PC-3 (cell line): ENCODE measurements around the gene WNK2. TPM values are rescaled to one million over a fixed set of nuclear protein-coding genes. Genes with fewer than 3 reads are reported as not detected.
"Not testable (repeated sequence)": the region's sequence is repeated elsewhere in the genome, so short reads cannot be mapped to it uniquely, and the experiment has no call there.

Experiments used
- ATAC-seq: fragments of 200-7000 bp; cut with Tn5 transposase; 2 replicates; pipeline ENCODE4 v1.9.1; 2020; ENCODE audit warnings: mild to moderate bottlenecking, moderate library complexity
- BruUV-seq: library from RNA; stranded (reverse); fragments of 400-500 nt; replicated peaks from 2 replicates; lab custom pipeline; 2021; lab: Mats Ljungman, UMichigan
- CTCF ChIA-PET: fragments of 300-600 bp; sonication (Branson Sonifier 250); formaldehyde crosslinking; loops from one replicate; lab custom pipeline; 2022; ENCODE audit warnings: antibody characterized with exemption; lab: Charles Lee
- POLR2A ChIA-PET: fragments of 300-600 bp; sonication (Branson Sonifier 250); formaldehyde crosslinking; loops from one replicate; lab custom pipeline; 2022; ENCODE audit warnings: antibody characterized with exemption; ENCODE audit not compliant: unreplicated experiment; lab: Charles Lee
- DNase-seq: peaks from one replicate; pipeline ENCODE4 v3.0.0-alpha.2; 2015
- H2AFZ ChIP-seq: fragments of 300-600 bp; sonication (generic); 2 replicates; pipeline ENCODE4 v1.6.0; 2016; ENCODE audit warnings: antibody characterized with exemption, low read length
- H3F3A ChIP-seq: fragments of 300-600 bp; sonication (generic); one replicate; pipeline ENCODE4 v1.6.0; 2017; ENCODE audit warnings: antibody characterized with exemption, low read length, control low read depth, mild to moderate bottlenecking; ENCODE audit not compliant: unreplicated experiment
- H3K27ac ChIP-seq: fragments of 300-600 bp; sonication (generic); 2 replicates; pipeline ENCODE4 v1.5.1; 2016; ENCODE audit warnings: mild to moderate bottlenecking, low read length
- H3K27me3 ChIP-seq: fragments of 300-600 bp; sonication (generic); 2 replicates; pipeline ENCODE4 v1.6.1; 2016; ENCODE audit warnings: low read length, mixed read lengths
- H3K36me3 ChIP-seq: fragments of 300-600 bp; sonication (generic); 2 replicates; pipeline ENCODE4 v1.6.1; 2016; ENCODE audit warnings: low read depth, mixed run types, low read length, mixed read lengths
- H3K4me1 ChIP-seq: fragments of 300-600 bp; sonication (generic); 2 replicates; pipeline ENCODE4 v1.5.1; 2016; ENCODE audit warnings: low read length; ENCODE audit not compliant: insufficient read depth
- H3K4me2 ChIP-seq: fragments of 300-600 bp; sonication (generic); 2 replicates; pipeline ENCODE4 v1.6.0; 2016; ENCODE audit warnings: low read length
- H3K4me3 ChIP-seq: fragments of 300-600 bp; sonication (generic); 2 replicates; pipeline ENCODE4 v1.5.1; 2016; ENCODE audit warnings: mild to moderate bottlenecking, low read length, mixed read lengths
- H3K79me2 ChIP-seq: fragments of 300-600 bp; sonication (generic); 2 replicates; pipeline ENCODE4 v1.6.1; 2017; ENCODE audit warnings: low read length, mixed read lengths
- H3K9ac ChIP-seq: fragments of 300-600 bp; sonication (generic); 2 replicates; pipeline ENCODE4 v1.6.0; 2016; ENCODE audit warnings: mild to moderate bottlenecking, low read length
- H3K9me2 ChIP-seq: fragments of 300-600 bp; sonication (generic); replicated peaks from 2 replicates; pipeline ENCODE4 v1.6.1; 2016; ENCODE audit warnings: mixed run types, low read length, mixed read lengths
- H3K9me3 ChIP-seq: fragments of 300-600 bp; sonication (generic); 2 replicates; pipeline ENCODE4 v1.6.1; 2016; ENCODE audit warnings: low read length, mixed read lengths
- H4K20me1 ChIP-seq: fragments of 300-600 bp; sonication (generic); 2 replicates; pipeline ENCODE4 v1.6.1; 2016; ENCODE audit warnings: low read length, mixed read lengths
- EZH2 ChIP-seq: fragments of 300-600 bp; sonication (generic); IDR thresholded peaks from one replicate; pipeline ENCODE4 v1.6.1; 2017; ENCODE audit warnings: antibody characterized with exemption, mild to moderate bottlenecking, low read length; ENCODE audit not compliant: unreplicated experiment
- EZH2phosphoT487 ChIP-seq: fragments of 300-600 bp; sonication (generic); IDR thresholded peaks from 2 replicates; pipeline ENCODE4 v1.6.1; 2018; ENCODE audit warnings: mild to moderate bottlenecking, antibody characterized with exemption, low read length, borderline replicate concordance
- intact Hi-C: fragments of 100-400 bp; cut with micrococcal nuclease; formaldehyde crosslinking; loops from 2 replicates; pipeline ENCODE4 v1.9.0; 2023
- total RNA-seq: library from RNA; depleted of rRNA; stranded (reverse); fragments of >200 nt; gene quantifications from 2 replicates; pipeline ENCODE4 v1.2.3, GENCODE V29; 2014
- TF ChIP-seq, protein P1 (sequence below): fragments of 300-600 bp; sonication (generic); conservative IDR thresholded peaks from 2 replicates; pipeline ENCODE4 v1.5.1; 2017; ENCODE audit warnings: antibody characterized with exemption, low read depth, mild to moderate bottlenecking, low read length

WNK2 gene
- total RNA-seq, 1 experiment from 2014 or later: 11.7 TPM

GRCh38 chr9:93366119-93366447 lies 182.1 kb downstream of the WNK2 start:
- H3K27ac ChIP-seq: no peak overlapping the region
- no TSS peak for BruUV-seq
- no peaks in the 10 kb centered on the region for H3K9me3 ChIP-seq
- H3K27me3 ChIP-seq: no peaks in the 10 kb centered on the region
- intact Hi-C loops: no loop called here
- H3K4me1 ChIP-seq: no peaks in the 10 kb centered on the region
- H3K79me2 ChIP-seq: no peaks in the 10 kb centered on the region
- H3K9me2 ChIP-seq: no peaks in the 10 kb centered on the region
- CTCF ChIA-PET: no interaction called here
- no peak overlapping the region for H3K9ac ChIP-seq
- no peaks in the 10 kb centered on the region for H4K20me1 ChIP-seq
- no peaks in the 10 kb centered on the region for H3F3A ChIP-seq
- H2AFZ ChIP-seq: no peak overlapping the region
- POLR2A ChIA-PET: no interaction called here
- DNase-seq: no peak
- ATAC-seq: no peak
- no peak overlapping the region for H3K4me3 ChIP-seq
- no peaks in the 10 kb centered on the region for H3K36me3 ChIP-seq
- TF ChIP-seq EZH2phosphoT487: no peak
- TF ChIP-seq, protein P1, sequence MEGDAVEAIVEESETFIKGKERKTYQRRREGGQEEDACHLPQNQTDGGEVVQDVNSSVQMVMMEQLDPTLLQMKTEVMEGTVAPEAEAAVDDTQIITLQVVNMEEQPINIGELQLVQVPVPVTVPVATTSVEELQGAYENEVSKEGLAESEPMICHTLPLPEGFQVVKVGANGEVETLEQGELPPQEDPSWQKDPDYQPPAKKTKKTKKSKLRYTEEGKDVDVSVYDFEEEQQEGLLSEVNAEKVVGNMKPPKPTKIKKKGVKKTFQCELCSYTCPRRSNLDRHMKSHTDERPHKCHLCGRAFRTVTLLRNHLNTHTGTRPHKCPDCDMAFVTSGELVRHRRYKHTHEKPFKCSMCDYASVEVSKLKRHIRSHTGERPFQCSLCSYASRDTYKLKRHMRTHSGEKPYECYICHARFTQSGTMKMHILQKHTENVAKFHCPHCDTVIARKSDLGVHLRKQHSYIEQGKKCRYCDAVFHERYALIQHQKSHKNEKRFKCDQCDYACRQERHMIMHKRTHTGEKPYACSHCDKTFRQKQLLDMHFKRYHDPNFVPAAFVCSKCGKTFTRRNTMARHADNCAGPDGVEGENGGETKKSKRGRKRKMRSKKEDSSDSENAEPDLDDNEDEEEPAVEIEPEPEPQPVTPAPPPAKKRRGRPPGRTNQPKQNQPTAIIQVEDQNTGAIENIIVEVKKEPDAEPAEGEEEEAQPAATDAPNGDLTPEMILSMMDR: no peak
- no peak for TF ChIP-seq EZH2
- no peak overlapping the region for H3K4me2 ChIP-seq

DNA sequence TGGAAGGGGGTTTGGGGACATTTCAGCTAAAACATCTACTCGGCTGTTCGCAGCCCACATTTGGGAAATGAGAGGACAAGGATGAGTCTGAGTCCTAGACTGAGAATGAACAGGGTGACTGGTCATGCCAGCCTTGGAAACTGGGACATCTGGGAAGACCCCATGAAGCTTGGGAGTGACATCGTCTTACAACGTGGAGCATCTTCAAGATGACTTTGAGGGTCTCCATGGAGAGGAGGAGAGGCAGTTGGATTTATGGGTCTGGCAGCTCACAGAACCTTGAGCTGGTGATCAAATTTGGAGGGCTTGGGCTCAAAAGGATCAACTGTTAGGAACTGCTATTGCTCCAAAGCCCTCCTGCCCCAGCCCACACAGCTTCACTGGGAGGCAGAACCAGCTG lies 182.5 kb downstream of the WNK2 start:
- POLR2A ChIA-PET: not testable (repeated sequence)

DNA sequence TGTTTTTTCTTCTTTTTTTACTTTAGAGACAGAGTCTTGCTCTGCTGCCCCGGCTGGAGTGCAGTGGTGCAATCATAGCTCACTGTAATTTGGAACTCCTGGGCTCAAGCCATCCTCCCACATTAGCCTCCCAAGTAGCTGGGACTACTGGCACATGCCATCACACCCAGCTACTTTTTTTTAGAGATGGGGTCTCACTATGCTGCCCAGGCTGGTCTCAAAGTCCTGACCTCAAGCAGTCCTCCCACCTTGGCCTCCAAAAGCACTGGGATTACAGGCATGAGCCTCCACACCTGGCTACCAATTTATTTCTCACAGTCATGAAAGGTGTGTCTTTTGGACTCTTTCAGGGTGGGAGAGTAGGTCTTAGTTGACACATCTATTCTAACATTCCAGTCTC lies 184.5 kb downstream of the WNK2 start:
- H3K27ac ChIP-seq: no peak overlapping the region
- ATAC-seq (no peak), DNase-seq (no peak)
- H3K9ac ChIP-seq: no peak overlapping the region
- H3K9me2 ChIP-seq: no peaks in the 10 kb centered on the region
- H3K79me2 ChIP-seq: no peaks in the 10 kb centered on the region
- intact Hi-C loops: no loop called here
- ChIA-PET CTCF (no interaction called here), POLR2A (no interaction called here)
- H4K20me1 ChIP-seq: no peaks in the 10 kb centered on the region
- no TSS peak for BruUV-seq
- H3K36me3 ChIP-seq: no peaks in the 10 kb centered on the region
- no peaks in the 10 kb centered on the region for H3F3A ChIP-seq
- no peaks in the 10 kb centered on the region for H3K9me3 ChIP-seq
- no peak overlapping the region for H3K4me2 ChIP-seq
- no peak overlapping the region for H3K4me3 ChIP-seq
- no peaks in the 10 kb centered on the region for H3K27me3 ChIP-seq
- TF ChIP-seq EZH2phosphoT487 (no peak), EZH2 (no peak)
- TF ChIP-seq, protein P1: no peak
- no peaks in the 10 kb centered on the region for H3K4me1 ChIP-seq
- H2AFZ ChIP-seq: no peak overlapping the region

More for the DNA sequence above, 182.5 kb downstream of the WNK2 start:
- H3K9me3 ChIP-seq, H3K36me3 ChIP-seq, H4K20me1 ChIP-seq, H3K4me3 ChIP-seq, H3K27me3 ChIP-seq, H3K4me1 ChIP-seq, H3K27ac ChIP-seq, H2AFZ ChIP-seq, H3F3A ChIP-seq, DNase-seq, H3K79me2 ChIP-seq, CTCF ChIA-PET, BruUV-seq, ATAC-seq, H3K4me2 ChIP-seq, intact Hi-C loops, H3K9ac ChIP-seq, H3K9me2 ChIP-seq: not testable (repeated sequence)
